Choroid plexus epithelial cell (primary cell): ENCODE results near the gene PRKN.

Source experiments
- DNase-seq: peaks from one replicate; pipeline ENCODE4 v3.0.0-alpha.2; 2010; ENCODE audit warnings: low read depth
- H3K4me3 ChIP-seq: 2 replicates; pipeline ENCODE4 v1.5.1; 2011; ENCODE audit warnings: low read depth, mild to moderate bottlenecking, control low read depth, low read length, moderate library complexity
- CTCF ChIP-seq: conservative IDR thresholded peaks from 2 replicates; pipeline ENCODE4 v1.5.1; 2011; ENCODE audit warnings: low read depth, mild to moderate bottlenecking, control low read depth, inconsistent platforms, low read length, moderate library complexity

The PRKN gene

GRCh38 chr6:162099685-162100084, 627.9 kb downstream of the PRKN start:
- no peak for TF ChIP-seq CTCF
- H3K4me3 ChIP-seq = no peak overlapping the region
- DNase-seq = peak; percentile 98

GRCh38 chr6:162092816-162093502, 634.6 kb downstream of the PRKN start:
- no peak for DNase-seq
- H3K4me3 ChIP-seq = no peak overlapping the region
- TF ChIP-seq CTCF = no peak

- DNase-seq = peak; percentile 66
- no peak overlapping the region for H3K4me3 ChIP-seq
- TF ChIP-seq CTCF = no peak
Measured at GRCh38 chr6:162090734-162091133, 636.8 kb downstream of the PRKN start.

GRCh38 chr6:162088091-162088490, 639.5 kb downstream of the PRKN start:
- H3K4me3 ChIP-seq = no peak overlapping the region
- DNase-seq = no peak
- TF ChIP-seq CTCF = no peak

- no peak overlapping the region for H3K4me3 ChIP-seq
- no peak for DNase-seq
- TF ChIP-seq CTCF = no peak
Measured at GRCh38 chr6:162085561-162085960, 642.0 kb downstream of the PRKN start.

- H3K4me3 ChIP-seq = no peak overlapping the region
- DNase-seq = no peak
- TF ChIP-seq CTCF = no peak
Measured at GRCh38 chr6:162082520-162082919, 645.0 kb downstream of the PRKN start.

GRCh38 chr6:162078667-162079066, 648.9 kb downstream of the PRKN start:
- no peak for TF ChIP-seq CTCF
- DNase-seq = no peak
- H3K4me3 ChIP-seq = no peak overlapping the region
